DND-41 (cell line): ENCODE results near the gene RPA1.

Source experiments
- ATAC-seq: fragments of 200-7000 bp; cut with Tn5 transposase; 3 replicates; pipeline ENCODE4 v1.9.1; 2021; ENCODE audit warnings: low read depth; ENCODE audit not compliant: insufficient read depth
- DNase-seq: peaks from one replicate; pipeline ENCODE4 v3.0.0-alpha.2; 2020
- H2AFZ ChIP-seq: 2 replicates; pipeline ENCODE4 v1.6.0; 2012; ENCODE audit warnings: low read depth, low read length
- H3K27ac ChIP-seq: 2 replicates; pipeline ENCODE4 v1.5.1; 2012; ENCODE audit warnings: low read length, inconsistent platforms
- H3K27me3 ChIP-seq: fragments of 200-600 bp; sonication (generic); 2 replicates; pipeline ENCODE4 v1.6.0; 2012; ENCODE audit warnings: low read length, mild to moderate bottlenecking, inconsistent platforms; ENCODE audit not compliant: insufficient read depth, poor library complexity
- H3K36me3 ChIP-seq: 2 replicates; pipeline ENCODE4 v1.5.1; 2012; ENCODE audit warnings: low read length, inconsistent platforms; ENCODE audit not compliant: insufficient read depth
- H3K4me1 ChIP-seq: 2 replicates; pipeline ENCODE4 v1.5.1; 2012; ENCODE audit warnings: mild to moderate bottlenecking, low read length; ENCODE audit not compliant: insufficient read depth
- H3K4me2 ChIP-seq: 2 replicates; pipeline ENCODE4 v1.6.0; 2012; ENCODE audit warnings: mild to moderate bottlenecking, moderate library complexity, low read length, inconsistent platforms; ENCODE audit not compliant: insufficient read depth
- H3K4me3 ChIP-seq, 2 experiments: fragments of 200-600 bp in 1 of 2; shearing (Covaris generic) in 1 of 2; 2 replicates each; pipeline ENCODE4 v1.5.1; 2012 to 2016; ENCODE audit warnings: inconsistent platforms in 2 of 2, low read length in 2 of 2, mild to moderate bottlenecking in 2 of 2, low read depth in 1 of 2, moderate library complexity in 1 of 2
- H3K79me2 ChIP-seq: 2 replicates; pipeline ENCODE4 v1.6.0; 2012; ENCODE audit warnings: low read length, inconsistent platforms; ENCODE audit not compliant: insufficient read depth
- H3K9ac ChIP-seq: 2 replicates; pipeline ENCODE4 v1.6.0; 2012; ENCODE audit warnings: low read depth, mild to moderate bottlenecking, inconsistent platforms, low read length, moderate library complexity
- H3K9me3 ChIP-seq: 2 replicates; pipeline ENCODE4 v1.5.1; 2012; ENCODE audit warnings: low read length, moderate library complexity, mild to moderate bottlenecking, inconsistent platforms; ENCODE audit not compliant: insufficient read depth, severe bottlenecking
- H4K20me1 ChIP-seq: 2 replicates; pipeline ENCODE4 v1.6.0; 2012; ENCODE audit warnings: low read length; ENCODE audit not compliant: insufficient read depth
- EZH2 ChIP-seq: IDR thresholded peaks from 3 replicates; pipeline ENCODE4 v1.6.1; 2012; ENCODE audit warnings: borderline replicate concordance, low read depth, mild to moderate bottlenecking, moderate library complexity, low read length, inconsistent platforms; ENCODE audit not compliant: severe bottlenecking
- TF ChIP-seq, protein P1 (sequence below): IDR thresholded peaks from 2 replicates; pipeline ENCODE4 v1.5.1; 2012; ENCODE audit warnings: borderline replicate concordance, low read length, moderate library complexity, mild to moderate bottlenecking; ENCODE audit not compliant: poor library complexity, severe bottlenecking; ENCODE audit errors: extremely low read depth

The RPA1 gene

GRCh38 chr17:1800240-1800639 lies 29.6 kb upstream of the RPA1 start:
- Histone ChIP-seq H3K27me3 (no peaks in the 10 kb centered on the region), H4K20me1 (no peaks in the 10 kb centered on the region), H3K9ac (no peak overlapping the region), H3K4me3 (no peak overlapping the region), H3K4me2 (no peak overlapping the region), H2AFZ (no peak overlapping the region), H3K27ac (no peak overlapping the region), H3K9me3 (no peaks in the 10 kb centered on the region), H3K4me1 (no peaks in the 10 kb centered on the region), H3K79me2 (peaks cover 23% of the 10 kb centered on the region), H3K36me3 (peaks cover 61% of the 10 kb centered on the region)
- no peak for DNase-seq
- no peak for ATAC-seq
- TF ChIP-seq, protein P1, sequence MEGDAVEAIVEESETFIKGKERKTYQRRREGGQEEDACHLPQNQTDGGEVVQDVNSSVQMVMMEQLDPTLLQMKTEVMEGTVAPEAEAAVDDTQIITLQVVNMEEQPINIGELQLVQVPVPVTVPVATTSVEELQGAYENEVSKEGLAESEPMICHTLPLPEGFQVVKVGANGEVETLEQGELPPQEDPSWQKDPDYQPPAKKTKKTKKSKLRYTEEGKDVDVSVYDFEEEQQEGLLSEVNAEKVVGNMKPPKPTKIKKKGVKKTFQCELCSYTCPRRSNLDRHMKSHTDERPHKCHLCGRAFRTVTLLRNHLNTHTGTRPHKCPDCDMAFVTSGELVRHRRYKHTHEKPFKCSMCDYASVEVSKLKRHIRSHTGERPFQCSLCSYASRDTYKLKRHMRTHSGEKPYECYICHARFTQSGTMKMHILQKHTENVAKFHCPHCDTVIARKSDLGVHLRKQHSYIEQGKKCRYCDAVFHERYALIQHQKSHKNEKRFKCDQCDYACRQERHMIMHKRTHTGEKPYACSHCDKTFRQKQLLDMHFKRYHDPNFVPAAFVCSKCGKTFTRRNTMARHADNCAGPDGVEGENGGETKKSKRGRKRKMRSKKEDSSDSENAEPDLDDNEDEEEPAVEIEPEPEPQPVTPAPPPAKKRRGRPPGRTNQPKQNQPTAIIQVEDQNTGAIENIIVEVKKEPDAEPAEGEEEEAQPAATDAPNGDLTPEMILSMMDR = no peak
- TF ChIP-seq EZH2 = no peak

- Histone ChIP-seq H4K20me1 (no peaks in the 10 kb centered on the region), H3K4me1 (no peaks in the 10 kb centered on the region), H3K36me3 (peaks cover 59% of the 10 kb centered on the region), H3K9me3 (no peaks in the 10 kb centered on the region), H3K79me2 (peaks cover 21% of the 10 kb centered on the region; the same call in 1 of the 2 replicates), H3K27me3 (no peaks in the 10 kb centered on the region), H3K27ac (no peak overlapping the region), H3K9ac (no peak overlapping the region), H3K4me3 (no peak overlapping the region), H3K4me2 (no peak overlapping the region), H2AFZ (no peak overlapping the region)
- ATAC-seq = no peak
- TF ChIP-seq EZH2 = no peak
- TF ChIP-seq, protein P1 = no peak
- DNase-seq = no peak
Observed at GRCh38 chr17:1800712-1801111, 29.1 kb upstream of the RPA1 start.

- H3K27me3 ChIP-seq = no peaks in the 10 kb centered on the region
- no peaks in the 10 kb centered on the region for H3K4me1 ChIP-seq
- H3K36me3 ChIP-seq = peaks cover 60% of the 10 kb centered on the region
- H3K9me3 ChIP-seq = no peaks in the 10 kb centered on the region
- no peak overlapping the region for H3K27ac ChIP-seq
- ATAC-seq (no peak), DNase-seq (no peak)
- no peak overlapping the region for H3K4me2 ChIP-seq
- no peaks in the 10 kb centered on the region for H4K20me1 ChIP-seq
- H3K79me2 ChIP-seq = peaks cover 12% of the 10 kb centered on the region; the same call in 1 of the 2 replicates
- H3K9ac ChIP-seq = no peak overlapping the region
- no peak overlapping the region for H3K4me3 ChIP-seq
- TF ChIP-seq, protein P1 = no peak
- no peak for TF ChIP-seq EZH2
- no peak overlapping the region for H2AFZ ChIP-seq
Observed at GRCh38 chr17:1802429-1802828, 27.4 kb upstream of the RPA1 start.

DNA sequence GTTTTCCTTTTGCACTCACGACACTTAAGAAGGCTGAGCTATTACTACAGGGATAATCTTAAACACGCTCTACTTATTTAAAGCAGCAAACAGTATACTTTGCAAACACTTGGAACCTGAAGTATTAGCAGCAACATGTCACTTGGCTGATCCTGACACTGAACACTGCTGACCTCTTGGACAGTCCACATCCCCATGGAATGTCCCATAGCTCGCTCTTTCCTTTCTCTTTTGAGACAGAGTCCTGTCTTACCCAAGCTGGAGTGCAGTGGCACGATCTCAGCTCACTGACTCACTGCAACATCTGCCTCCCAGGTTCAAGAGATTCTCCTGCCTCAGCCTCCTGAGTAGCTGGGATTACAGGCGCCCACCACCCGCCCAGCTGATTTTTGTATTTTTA lies 26.5 kb upstream of the RPA1 start:
- Histone ChIP-seq H3K27me3 (no peaks in the 10 kb centered on the region), H3K4me3 (no peak overlapping the region), H3K9me3 (no peaks in the 10 kb centered on the region), H2AFZ (no peak overlapping the region), H3K27ac (no peak overlapping the region), H4K20me1 (no peaks in the 10 kb centered on the region), H3K4me1 (no peaks in the 10 kb centered on the region), H3K79me2 (0 out of 2 replicates have a peak, but pooled peaks cover 7% of the 10 kb centered on the region), H3K36me3 (peaks cover 60% of the 10 kb centered on the region), H3K4me2 (no peak overlapping the region), H3K9ac (no peak overlapping the region)
- TF ChIP-seq, protein P1 = no peak
- no peak for ATAC-seq
- no peak for DNase-seq
